DND-41 (cell line): ENCODE results near the gene SPEF2.

Experiments used
- EZH2 ChIP-seq: IDR thresholded peaks from 3 replicates; pipeline ENCODE4 v1.6.1; 2012; ENCODE audit warnings: borderline replicate concordance, low read depth, mild to moderate bottlenecking, moderate library complexity, low read length, inconsistent platforms; ENCODE audit not compliant: severe bottlenecking
- TF ChIP-seq, protein P1 (sequence below): IDR thresholded peaks from 2 replicates; pipeline ENCODE4 v1.5.1; 2012; ENCODE audit warnings: borderline replicate concordance, low read length, moderate library complexity, mild to moderate bottlenecking; ENCODE audit not compliant: poor library complexity, severe bottlenecking; ENCODE audit errors: extremely low read depth

DNA sequence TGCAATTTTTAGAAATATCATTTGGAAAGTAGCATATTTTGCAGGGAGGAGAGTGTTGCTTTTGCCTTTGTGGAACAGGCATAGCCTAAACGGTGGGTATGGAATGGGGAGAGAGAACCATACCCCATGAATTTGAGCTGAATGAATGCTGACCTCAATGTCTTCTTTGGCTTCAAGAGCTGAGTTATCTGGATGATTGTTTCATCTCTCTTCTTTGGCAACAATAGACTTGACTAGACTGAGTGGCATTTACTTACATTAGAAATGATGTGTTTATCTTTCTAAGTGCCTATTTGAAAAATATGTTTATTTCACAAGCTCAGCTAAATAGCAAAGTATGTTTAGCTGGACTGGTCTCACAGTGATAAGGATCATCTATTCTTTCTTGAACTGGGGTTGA is 42.8 kb downstream of the SPEF2 start:
- TF ChIP-seq, protein P1, sequence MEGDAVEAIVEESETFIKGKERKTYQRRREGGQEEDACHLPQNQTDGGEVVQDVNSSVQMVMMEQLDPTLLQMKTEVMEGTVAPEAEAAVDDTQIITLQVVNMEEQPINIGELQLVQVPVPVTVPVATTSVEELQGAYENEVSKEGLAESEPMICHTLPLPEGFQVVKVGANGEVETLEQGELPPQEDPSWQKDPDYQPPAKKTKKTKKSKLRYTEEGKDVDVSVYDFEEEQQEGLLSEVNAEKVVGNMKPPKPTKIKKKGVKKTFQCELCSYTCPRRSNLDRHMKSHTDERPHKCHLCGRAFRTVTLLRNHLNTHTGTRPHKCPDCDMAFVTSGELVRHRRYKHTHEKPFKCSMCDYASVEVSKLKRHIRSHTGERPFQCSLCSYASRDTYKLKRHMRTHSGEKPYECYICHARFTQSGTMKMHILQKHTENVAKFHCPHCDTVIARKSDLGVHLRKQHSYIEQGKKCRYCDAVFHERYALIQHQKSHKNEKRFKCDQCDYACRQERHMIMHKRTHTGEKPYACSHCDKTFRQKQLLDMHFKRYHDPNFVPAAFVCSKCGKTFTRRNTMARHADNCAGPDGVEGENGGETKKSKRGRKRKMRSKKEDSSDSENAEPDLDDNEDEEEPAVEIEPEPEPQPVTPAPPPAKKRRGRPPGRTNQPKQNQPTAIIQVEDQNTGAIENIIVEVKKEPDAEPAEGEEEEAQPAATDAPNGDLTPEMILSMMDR: no peak
- TF ChIP-seq EZH2: no peak
